Astrocyte (in vitro differentiated cells and primary cell): ENCODE measurements around the gene CRYBG2. TPM values are rescaled to one million over a fixed set of nuclear protein-coding genes. Genes with fewer than 3 reads are reported as not detected.
"Not testable (repeated sequence)": the region's sequence is repeated elsewhere in the genome, so short reads cannot be mapped to it uniquely, and the experiment has no call there.

Experiments used
- DNase-seq: peaks from one replicate; pipeline ENCODE4 v3.0.0-alpha.2; 2010; ENCODE audit warnings: low read depth
- FAIRE-seq: peaks from 2 replicates; lab custom pipeline; 2011; peaks lifted over from hg19 to GRCh38; lab: Jason Lieb, UNC
- H2AFZ ChIP-seq: 2 replicates; pipeline ENCODE4 v1.6.0; 2012; ENCODE audit warnings: low read depth, low read length, inconsistent platforms
- H3K27ac ChIP-seq: 2 replicates; pipeline ENCODE4 v1.5.1; 2011; ENCODE audit warnings: low read depth, low read length, inconsistent platforms
- H3K27me3 ChIP-seq: 2 replicates; pipeline ENCODE4 v1.6.0; 2011; ENCODE audit warnings: low read length, inconsistent platforms; ENCODE audit not compliant: insufficient read depth
- H3K36me3 ChIP-seq: 2 replicates; pipeline ENCODE4 v1.5.1; 2011; ENCODE audit warnings: low read length, inconsistent platforms; ENCODE audit not compliant: insufficient read depth
- H3K4me1 ChIP-seq: 2 replicates; pipeline ENCODE4 v1.5.1; 2011; ENCODE audit warnings: low read length, inconsistent platforms; ENCODE audit not compliant: insufficient read depth
- H3K4me2 ChIP-seq: 2 replicates; pipeline ENCODE4 v1.6.0; 2012; ENCODE audit warnings: low read length, inconsistent platforms
- H3K4me3 ChIP-seq: 2 replicates; pipeline ENCODE4 v1.5.1; 2011; ENCODE audit warnings: low read depth, mild to moderate bottlenecking, low read length, inconsistent platforms; ENCODE audit not compliant: insufficient read depth
- H3K79me2 ChIP-seq: 2 replicates; pipeline ENCODE4 v1.6.0; 2012; ENCODE audit warnings: mild to moderate bottlenecking, low read length, inconsistent platforms; ENCODE audit not compliant: insufficient read depth
- H3K9ac ChIP-seq: 2 replicates; pipeline ENCODE4 v1.6.0; 2012; ENCODE audit warnings: mild to moderate bottlenecking, low read length, inconsistent platforms
- H3K9me3 ChIP-seq: 2 replicates; pipeline ENCODE4 v1.5.1; 2012; ENCODE audit warnings: low read depth, mild to moderate bottlenecking, low read length, inconsistent platforms; ENCODE audit not compliant: insufficient read depth
- H4K20me1 ChIP-seq: 2 replicates; pipeline ENCODE4 v1.6.0; 2012; ENCODE audit warnings: low read length, inconsistent platforms; ENCODE audit not compliant: insufficient read depth
- H3K27ac Mint-ChIP-seq: one replicate; pipeline ENCODE4 v1.8.0; 2021; ENCODE audit warnings: mild to moderate bottlenecking, mixed read lengths; ENCODE audit not compliant: unreplicated experiment
- H3K27me3 Mint-ChIP-seq: one replicate; pipeline ENCODE4 v1.8.0; 2021; ENCODE audit warnings: low read depth, mixed read lengths; ENCODE audit not compliant: unreplicated experiment
- H3K36me3 Mint-ChIP-seq: one replicate; pipeline ENCODE4 v1.8.0; 2021; ENCODE audit warnings: low read depth, mixed read lengths; ENCODE audit not compliant: unreplicated experiment
- H3K4me1 Mint-ChIP-seq: one replicate; pipeline ENCODE4 v1.8.0; 2021; ENCODE audit warnings: low read depth, mixed read lengths; ENCODE audit not compliant: unreplicated experiment
- H3K4me3 Mint-ChIP-seq: one replicate; pipeline ENCODE4 v1.8.0; 2021; ENCODE audit warnings: mild to moderate bottlenecking, moderate library complexity, mixed read lengths; ENCODE audit not compliant: unreplicated experiment
- H3K9me3 Mint-ChIP-seq: one replicate; pipeline ENCODE4 v1.8.0; 2021; ENCODE audit warnings: mild to moderate bottlenecking, mixed read lengths; ENCODE audit not compliant: unreplicated experiment
- EZH2 ChIP-seq: IDR thresholded peaks from 2 replicates; pipeline ENCODE4 v1.6.1; 2012; ENCODE audit warnings: mild to moderate bottlenecking, low read length, inconsistent platforms; ENCODE audit not compliant: insufficient read depth
- total RNA-seq: library from RNA; stranded (reverse); gene quantifications from 2 replicates; pipeline ENCODE4 v1.2.1, GENCODE V29; 2021
- TF ChIP-seq, protein P1 (sequence below): IDR thresholded peaks from 2 replicates; pipeline ENCODE4 v1.5.1; 2011; ENCODE audit warnings: low read depth, mild to moderate bottlenecking, inconsistent platforms, low read length, moderate library complexity; ENCODE audit not compliant: insufficient read depth

The CRYBG2 gene
- total RNA-seq, 1 donor from 2014 or later, result 5.3 TPM

DNA sequence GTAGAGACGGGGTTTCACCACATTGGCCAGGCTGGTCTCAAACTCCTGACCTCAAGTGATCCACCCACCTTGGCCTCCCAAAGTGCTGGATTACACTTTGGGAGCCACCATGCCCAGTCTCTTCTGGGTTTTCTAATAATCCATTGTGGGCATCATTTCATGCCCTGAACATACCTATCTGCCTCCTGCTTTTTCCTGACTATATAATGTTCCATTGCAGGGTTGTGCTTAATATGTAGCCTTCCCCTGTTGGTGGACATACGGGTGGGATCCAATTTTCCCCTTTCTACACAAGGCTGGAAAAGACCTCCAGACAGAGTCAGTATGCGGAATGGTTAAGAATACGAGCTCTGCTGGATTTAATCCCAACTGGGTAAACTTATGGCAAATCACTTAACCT, 22.1 kb upstream of the CRYBG2 start:
- FAIRE-seq, result no peak
- no peak for DNase-seq
- Mint-ChIP-seq H3K27ac (no peak overlapping the region), H3K9me3 (no peaks in the 10 kb centered on the region), H3K4me1 (peaks cover 34% of the 10 kb centered on the region), H3K4me3 (no peak overlapping the region), H3K27me3 (no peaks in the 10 kb centered on the region), H3K36me3 (no peaks in the 10 kb centered on the region)
- Histone ChIP-seq H3K9me3 (no peaks in the 10 kb centered on the region), H4K20me1 (no peaks in the 10 kb centered on the region), H3K36me3 (no peaks in the 10 kb centered on the region), H3K4me1 (peaks cover 20% of the 10 kb centered on the region), H3K79me2 (no peaks in the 10 kb centered on the region), H3K9ac (no peak overlapping the region), H3K4me2 (no peak overlapping the region), H3K27me3 (no peaks in the 10 kb centered on the region), H3K27ac (no peak overlapping the region), H3K4me3 (no peak overlapping the region), H2AFZ (no peak overlapping the region)
- TF ChIP-seq, protein P1, sequence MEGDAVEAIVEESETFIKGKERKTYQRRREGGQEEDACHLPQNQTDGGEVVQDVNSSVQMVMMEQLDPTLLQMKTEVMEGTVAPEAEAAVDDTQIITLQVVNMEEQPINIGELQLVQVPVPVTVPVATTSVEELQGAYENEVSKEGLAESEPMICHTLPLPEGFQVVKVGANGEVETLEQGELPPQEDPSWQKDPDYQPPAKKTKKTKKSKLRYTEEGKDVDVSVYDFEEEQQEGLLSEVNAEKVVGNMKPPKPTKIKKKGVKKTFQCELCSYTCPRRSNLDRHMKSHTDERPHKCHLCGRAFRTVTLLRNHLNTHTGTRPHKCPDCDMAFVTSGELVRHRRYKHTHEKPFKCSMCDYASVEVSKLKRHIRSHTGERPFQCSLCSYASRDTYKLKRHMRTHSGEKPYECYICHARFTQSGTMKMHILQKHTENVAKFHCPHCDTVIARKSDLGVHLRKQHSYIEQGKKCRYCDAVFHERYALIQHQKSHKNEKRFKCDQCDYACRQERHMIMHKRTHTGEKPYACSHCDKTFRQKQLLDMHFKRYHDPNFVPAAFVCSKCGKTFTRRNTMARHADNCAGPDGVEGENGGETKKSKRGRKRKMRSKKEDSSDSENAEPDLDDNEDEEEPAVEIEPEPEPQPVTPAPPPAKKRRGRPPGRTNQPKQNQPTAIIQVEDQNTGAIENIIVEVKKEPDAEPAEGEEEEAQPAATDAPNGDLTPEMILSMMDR, result no peak
- TF ChIP-seq EZH2, result no peak

DNA sequence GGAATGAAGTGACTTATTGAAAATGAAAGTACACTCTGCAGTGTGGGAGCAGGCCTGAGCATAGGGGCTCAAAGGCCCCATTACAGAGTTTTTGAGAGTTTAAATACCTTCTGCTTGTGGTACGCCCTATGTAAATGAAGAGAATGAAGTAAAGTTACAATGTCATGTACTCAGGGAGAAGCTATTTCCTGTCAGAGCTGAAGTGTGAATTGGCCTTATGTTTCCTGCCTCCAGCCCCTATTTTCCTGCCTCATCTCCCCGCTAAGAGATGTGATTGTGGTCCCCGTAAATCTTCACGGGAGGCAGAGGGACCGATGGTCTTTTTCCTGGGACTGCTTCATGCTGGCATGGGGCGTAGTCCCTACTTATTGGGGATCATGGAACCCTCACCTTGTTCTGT, 21.2 kb upstream of the CRYBG2 start:
- H3K4me2 ChIP-seq, result peak overlapping the region; percentile 7
- Mint-ChIP-seq H3K4me3 (no peak overlapping the region), H3K27me3 (peaks cover 2% of the 10 kb centered on the region), H3K27ac (peak overlapping the region; percentile 53), H3K9me3 (no peaks in the 10 kb centered on the region), H3K36me3 (no peaks in the 10 kb centered on the region), H3K4me1 (peaks cover 36% of the 10 kb centered on the region)
- peak overlapping the region; percentile 55 for H2AFZ ChIP-seq
- H3K27ac ChIP-seq, result no peak overlapping the region
- H3K36me3 ChIP-seq, result no peaks in the 10 kb centered on the region
- no peaks in the 10 kb centered on the region for H3K27me3 ChIP-seq
- H3K4me3 ChIP-seq, result no peak overlapping the region
- H4K20me1 ChIP-seq, result no peaks in the 10 kb centered on the region
- DNase-seq, result no peak
- H3K79me2 ChIP-seq, result no peaks in the 10 kb centered on the region
- no peaks in the 10 kb centered on the region for H3K9me3 ChIP-seq
- H3K4me1 ChIP-seq, result peaks cover 20% of the 10 kb centered on the region
- H3K9ac ChIP-seq, result no peak overlapping the region
- FAIRE-seq, result no peak
- TF ChIP-seq, protein P1, result no peak
- no peak for TF ChIP-seq EZH2

DNA sequence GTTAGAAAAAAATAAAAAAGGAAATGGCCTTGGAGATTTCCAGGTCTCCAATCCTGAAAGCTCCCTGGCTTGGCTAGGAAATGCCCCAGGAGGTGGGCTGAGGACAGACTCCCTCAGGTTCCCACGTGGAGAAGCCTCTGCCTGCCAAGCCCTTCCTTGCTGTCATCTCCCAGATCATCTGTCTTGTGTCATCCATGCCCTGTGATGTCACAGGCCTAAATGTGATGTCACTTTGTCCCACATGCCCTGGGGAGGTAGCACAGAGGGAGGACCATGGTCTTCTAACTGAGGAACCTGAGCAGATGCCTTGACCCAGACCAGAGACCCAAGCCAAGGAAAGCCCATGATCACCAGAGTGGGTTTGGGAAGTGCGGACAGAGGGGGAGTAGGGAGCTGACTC, 20.4 kb upstream of the CRYBG2 start:
- H3K36me3 ChIP-seq, H3K9me3 Mint-ChIP-seq, H4K20me1 ChIP-seq, H3K4me3 ChIP-seq, DNase-seq, H3K9ac ChIP-seq, H3K27ac ChIP-seq, H3K79me2 ChIP-seq, H3K9me3 ChIP-seq, FAIRE-seq, H3K27me3 Mint-ChIP-seq, H3K36me3 Mint-ChIP-seq, H2AFZ ChIP-seq, H3K27me3 ChIP-seq: not testable (repeated sequence)
- Mint-ChIP-seq H3K4me3 (peak overlapping the region; percentile 69), H3K4me1 (peaks cover 36% of the 10 kb centered on the region), H3K27ac (peak overlapping the region; percentile 28)
- Histone ChIP-seq H3K4me2 (peak overlapping the region; percentile 26), H3K4me1 (peaks cover 20% of the 10 kb centered on the region)
